Stomach smooth muscle (tissue), 2 donors: ENCODE data around the gene LRRFIP2.

ENCODE experiments used
- H3K27ac ChIP-seq: one replicate; pipeline ENCODE4 v1.7.0; 2013; ENCODE audit warnings: mild to moderate bottlenecking, low read length, inconsistent platforms
- H3K27me3 ChIP-seq, 2 donors: one replicate each; pipeline ENCODE4 v1.7.0; 2013; ENCODE audit warnings: low read length in 2 of 2; ENCODE audit not compliant: insufficient read depth in 2 of 2, control insufficient read depth in 1 of 2
- H3K36me3 ChIP-seq, 2 donors: one replicate each; pipeline ENCODE4 v1.7.0; 2013; ENCODE audit warnings: low read length in 2 of 2; ENCODE audit not compliant: control insufficient read depth in 2 of 2, insufficient read depth in 2 of 2
- H3K4me1 ChIP-seq: one replicate; pipeline ENCODE4 v1.7.0; 2013; ENCODE audit warnings: low read length; ENCODE audit not compliant: control insufficient read depth, insufficient read depth
- H3K4me3 ChIP-seq, 2 donors: one replicate each; pipeline ENCODE4 v1.7.0; 2013; ENCODE audit warnings: low read length in 2 of 2
- H3K9ac ChIP-seq, 2 donors: one replicate each; pipeline ENCODE4 v1.7.0; 2013; ENCODE audit warnings: low read length in 2 of 2, mild to moderate bottlenecking in 1 of 2
- H3K9me3 ChIP-seq, 2 donors: one replicate each; pipeline ENCODE4 v1.7.0; 2013; ENCODE audit warnings: low read length in 2 of 2; ENCODE audit not compliant: control insufficient read depth in 2 of 2
- donor health status: healthy.
- donor health status: Pancreatic carcinoma.

LRRFIP2 gene

DNA sequence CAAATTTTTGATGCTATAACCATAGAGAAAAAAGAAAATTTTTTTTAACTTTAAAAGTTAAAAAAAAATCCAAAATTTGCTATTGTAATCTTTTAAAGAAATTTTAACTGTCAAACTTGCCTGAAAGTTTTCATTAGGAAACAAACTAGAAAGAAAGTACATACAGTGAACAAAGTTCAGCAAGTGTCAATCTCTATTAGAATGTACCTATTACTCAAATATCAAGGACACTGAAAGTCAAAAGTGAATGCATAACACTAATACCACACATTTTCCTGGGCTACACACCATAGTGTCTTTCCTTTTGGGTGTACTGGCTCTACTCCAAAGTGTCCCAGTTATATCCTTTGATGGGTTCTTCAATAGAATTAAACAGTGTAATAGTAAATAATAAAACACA is 56.8 kb downstream of the LRRFIP2 start:
- H3K4me1 ChIP-seq, result peaks cover 12% of the 10 kb centered on the region
- H3K27me3 ChIP-seq, result no peaks in the 10 kb centered on the region
- no peak overlapping the region for H3K9ac ChIP-seq
- H3K4me3 ChIP-seq, result no peak overlapping the region
- no peak overlapping the region for H3K27ac ChIP-seq
- no peaks in the 10 kb centered on the region for H3K9me3 ChIP-seq
- no peaks in the 10 kb centered on the region for H3K36me3 ChIP-seq

DNA sequence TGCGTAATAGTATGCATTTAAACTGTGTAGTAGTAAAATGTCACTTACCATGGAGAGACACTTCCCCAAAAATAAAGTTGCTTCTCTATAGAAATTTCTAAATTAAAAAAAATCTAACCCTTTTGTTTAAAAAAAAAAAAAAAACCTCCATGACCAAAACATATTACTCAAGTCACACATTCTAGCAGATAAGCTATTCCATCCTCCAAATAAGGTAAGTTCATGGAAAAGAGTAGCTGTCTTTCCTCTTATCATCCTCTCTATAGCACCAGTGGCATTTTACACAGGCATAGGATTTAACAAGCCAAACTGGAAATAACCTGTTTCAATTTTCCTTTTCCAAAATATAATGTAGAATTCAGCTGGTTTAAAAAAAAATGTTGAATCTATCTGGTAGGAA is 57.4 kb downstream of the LRRFIP2 start:
- Histone ChIP-seq H3K27me3 (no peaks in the 10 kb centered on the region), H3K36me3 (no peaks in the 10 kb centered on the region), H3K27ac (no peak overlapping the region), H3K4me3 (no peak overlapping the region), H3K9ac (no peak overlapping the region), H3K4me1 (peaks cover 12% of the 10 kb centered on the region), H3K9me3 (no peaks in the 10 kb centered on the region)

GRCh38 chr3:37115446-37115845 is 58.9 kb downstream of the LRRFIP2 start:
- Histone ChIP-seq H3K36me3 (no peaks in the 10 kb centered on the region), H3K9me3 (no peaks in the 10 kb centered on the region), H3K27ac (no peak overlapping the region), H3K27me3 (no peaks in the 10 kb centered on the region), H3K4me3 (no peak overlapping the region), H3K4me1 (peaks cover 12% of the 10 kb centered on the region), H3K9ac (no peak overlapping the region)

- peaks cover 12% of the 10 kb centered on the region for H3K4me1 ChIP-seq
- H3K4me3 ChIP-seq, result no peak overlapping the region
- no peaks in the 10 kb centered on the region for H3K27me3 ChIP-seq
- H3K9me3 ChIP-seq, result no peaks in the 10 kb centered on the region
- H3K9ac ChIP-seq, result no peak overlapping the region
- no peaks in the 10 kb centered on the region for H3K36me3 ChIP-seq
- no peak overlapping the region for H3K27ac ChIP-seq
Measured at GRCh38 chr3:37114251-37115145, 59.9 kb downstream of the LRRFIP2 start.

- Histone ChIP-seq H3K4me3 (no peak overlapping the region), H3K36me3 (no peaks in the 10 kb centered on the region), H3K9ac (no peak overlapping the region), H3K9me3 (no peaks in the 10 kb centered on the region), H3K27ac (no peak overlapping the region), H3K27me3 (no peaks in the 10 kb centered on the region), H3K4me1 (peaks cover 8% of the 10 kb centered on the region)
Measured at GRCh38 chr3:37112987-37113386, 61.4 kb downstream of the LRRFIP2 start.

GRCh38 chr3:37111199-37111598 is 63.2 kb downstream of the LRRFIP2 start:
- H3K36me3 ChIP-seq, result no peaks in the 10 kb centered on the region
- no peak overlapping the region for H3K9ac ChIP-seq
- H3K27ac ChIP-seq, result no peak overlapping the region
- H3K9me3 ChIP-seq, result no peaks in the 10 kb centered on the region
- H3K27me3 ChIP-seq, result no peaks in the 10 kb centered on the region
- peaks cover 7% of the 10 kb centered on the region for H3K4me1 ChIP-seq
- no peak overlapping the region for H3K4me3 ChIP-seq

- Histone ChIP-seq H3K9me3 (no peaks in the 10 kb centered on the region), H3K27ac (no peak overlapping the region)
Measured at GRCh38 chr3:37107846-37108245, 66.5 kb downstream of the LRRFIP2 start.

GRCh38 chr3:37103103-37103808 is 71.1 kb downstream of the LRRFIP2 start:
- no peaks in the 10 kb centered on the region for H3K9me3 ChIP-seq
- no peaks in the 10 kb centered on the region for H3K36me3 ChIP-seq
- no peaks in the 10 kb centered on the region for H3K27me3 ChIP-seq
- H3K4me3 ChIP-seq, result no peak overlapping the region
- no peak overlapping the region for H3K27ac ChIP-seq
- no peaks in the 10 kb centered on the region for H3K4me1 ChIP-seq
- H3K9ac ChIP-seq, result no peak overlapping the region

More at GRCh38 chr3:37107846-37108245, 66.5 kb downstream of the LRRFIP2 start:
- H3K4me1 ChIP-seq, result no peaks in the 10 kb centered on the region
- no peak overlapping the region for H3K9ac ChIP-seq
- no peak overlapping the region for H3K4me3 ChIP-seq
- H3K36me3 ChIP-seq, result no peaks in the 10 kb centered on the region
- H3K27me3 ChIP-seq, result no peaks in the 10 kb centered on the region

DNA sequence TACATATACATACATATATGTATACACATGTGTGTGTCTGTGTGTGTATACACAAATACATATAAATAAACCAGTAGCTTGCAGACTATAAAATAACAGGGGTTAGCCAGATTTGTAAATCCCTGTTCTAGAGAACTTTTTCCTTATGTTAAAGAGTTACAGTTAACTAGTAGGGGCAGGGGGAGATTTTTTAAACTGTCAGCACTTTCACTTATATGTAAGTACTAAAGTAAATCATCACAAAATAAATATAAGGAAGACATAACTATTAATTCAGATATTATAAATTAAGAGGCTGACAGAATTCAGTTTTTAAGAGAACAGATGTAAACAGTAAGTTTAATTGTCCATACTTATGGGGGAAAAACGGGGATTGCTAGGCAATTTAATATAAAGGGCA is 74.0 kb downstream of the LRRFIP2 start:
- Histone ChIP-seq H3K9me3 (no peaks in the 10 kb centered on the region), H3K36me3 (no peaks in the 10 kb centered on the region), H3K4me3 (no peak overlapping the region), H3K27ac (no peak overlapping the region), H3K9ac (no peak overlapping the region), H3K27me3 (no peaks in the 10 kb centered on the region), H3K4me1 (no peaks in the 10 kb centered on the region)

DNA sequence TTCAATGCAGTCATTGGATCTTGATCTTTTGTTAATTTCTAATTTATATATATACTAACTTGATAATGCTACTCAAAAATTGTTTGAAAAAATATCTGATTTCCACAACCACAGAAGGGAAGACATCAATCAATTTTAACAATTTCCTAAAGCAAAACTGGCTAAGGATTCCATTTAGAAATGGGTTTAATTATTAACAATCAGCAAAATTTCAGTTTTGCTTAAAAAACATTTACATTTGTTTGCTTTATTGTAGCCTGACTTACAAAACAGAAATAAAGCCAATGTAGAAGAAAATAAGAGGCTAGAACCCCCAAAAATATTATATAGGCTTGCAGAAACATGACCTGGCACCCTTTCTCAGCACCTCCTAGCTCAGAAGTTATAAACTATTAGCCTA is 74.9 kb downstream of the LRRFIP2 start:
- no peaks in the 10 kb centered on the region for H3K27me3 ChIP-seq
- H3K4me1 ChIP-seq, result no peaks in the 10 kb centered on the region
- H3K27ac ChIP-seq, result no peak overlapping the region
- no peak overlapping the region for H3K9ac ChIP-seq
- H3K4me3 ChIP-seq, result no peak overlapping the region
- H3K36me3 ChIP-seq, result peaks cover 0 to 4% of the 10 kb centered on the region in 2 donors
- H3K9me3 ChIP-seq, result no peaks in the 10 kb centered on the region

DNA sequence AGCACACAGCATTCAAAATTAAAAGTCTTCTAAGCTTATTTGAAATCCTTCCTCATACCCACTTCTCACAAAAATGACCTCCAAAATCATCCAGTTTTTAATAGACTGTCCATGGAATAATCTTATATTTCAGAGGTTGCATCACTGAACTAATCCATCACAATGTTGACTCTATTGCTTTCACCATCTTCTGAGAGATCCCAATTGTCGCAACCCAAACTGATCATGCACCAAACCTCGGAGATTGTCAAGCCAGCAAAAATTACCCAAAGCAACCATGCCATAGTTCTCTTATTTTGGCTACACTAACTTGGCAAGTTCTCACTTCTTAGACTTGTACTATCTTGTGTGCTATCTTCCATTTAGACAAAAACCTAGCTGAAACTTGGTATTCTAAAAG is 75.5 kb downstream of the LRRFIP2 start:
- no peak overlapping the region for H3K4me3 ChIP-seq
- no peaks in the 10 kb centered on the region for H3K27me3 ChIP-seq
- H3K27ac ChIP-seq, result no peak overlapping the region
- H3K9me3 ChIP-seq, result no peaks in the 10 kb centered on the region
- no peaks in the 10 kb centered on the region for H3K4me1 ChIP-seq
- H3K36me3 ChIP-seq, result peaks cover 0 to 4% of the 10 kb centered on the region in 2 donors
- H3K9ac ChIP-seq, result no peak overlapping the region
